ENCODE measurements around the gene SRGAP2B.
"Not testable (repeated sequence)": the region's sequence is repeated elsewhere in the genome, so short reads cannot be mapped to it uniquely, and the experiment has no call there.

The SRGAP2B gene

DNA sequence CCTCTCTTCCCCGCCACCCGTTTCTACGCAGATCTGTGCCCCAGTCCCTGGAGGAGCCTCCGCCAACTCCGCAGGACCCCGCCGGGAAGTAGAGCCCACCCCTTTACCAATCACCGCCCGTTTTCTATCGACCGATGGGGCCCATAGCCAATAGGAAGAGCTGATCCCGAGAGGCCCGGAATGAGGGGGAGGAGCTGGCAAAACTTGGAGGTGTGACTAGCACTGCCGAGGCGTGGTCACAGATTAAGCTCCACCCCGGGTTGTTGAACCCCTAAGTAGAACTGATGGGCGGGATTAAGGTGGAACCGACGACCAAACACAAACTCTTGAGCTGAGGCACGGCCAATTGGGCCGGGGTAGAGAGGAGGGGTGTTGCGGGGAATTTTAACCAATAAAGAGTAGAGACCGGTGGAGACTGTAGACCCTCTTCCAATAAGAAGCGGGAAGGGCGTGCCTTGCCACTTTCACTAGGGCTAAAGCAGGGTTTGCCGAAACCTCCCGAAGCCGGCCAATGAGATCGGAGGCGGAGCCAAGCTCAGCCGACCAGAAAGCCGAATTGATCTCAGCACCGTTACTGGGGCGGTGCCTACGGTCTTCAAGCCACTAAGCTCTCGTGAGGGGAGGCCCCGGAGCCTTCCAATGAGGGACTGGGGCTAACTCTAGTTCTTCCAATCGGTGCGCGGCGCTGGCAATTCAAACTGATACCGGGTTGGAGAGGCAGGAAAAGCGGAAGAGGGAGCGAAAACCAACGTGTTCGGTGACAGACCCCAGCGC lies at the start of gene SRGAP2B, which contains the start of gene FAM72D:
Gene SRGAP2B, minus strand, starts transcription at position 45 of the 774 bp plus-strand sequence. CDS start 2,427 bp downstream, outside the sequence.
Gene FAM72D, plus strand, starts transcription at position 691 of the 774 bp plus-strand sequence. CDS start 874 bp downstream, outside the sequence.
- DNase-seq: not testable (repeated sequence)

- DNase-seq: not testable (repeated sequence)
Measured at GRCh38 chr1:145144264-145144913, 49.3 kb upstream of the SRGAP2B start.

DNA sequence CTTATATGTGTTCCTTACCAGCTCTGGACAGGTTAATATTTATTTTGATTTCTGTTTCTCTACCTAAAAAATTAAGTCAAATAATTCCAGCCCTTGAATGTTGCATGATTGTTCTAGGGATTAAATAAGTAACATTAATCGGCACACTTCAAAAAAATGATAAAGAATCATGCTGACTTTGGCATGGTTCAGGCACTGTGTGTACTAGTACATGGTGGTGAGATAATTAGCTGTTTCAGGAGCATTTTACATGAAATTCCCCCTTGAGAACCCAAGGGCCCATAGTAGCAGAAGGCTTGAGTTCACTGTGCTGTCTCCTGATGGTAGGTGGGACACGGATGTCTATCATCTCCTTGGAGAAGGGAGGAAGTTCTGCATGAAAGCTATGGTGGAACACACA lies 45.4 kb upstream of the SRGAP2B start:
- DNase-seq: not testable (repeated sequence)

DNA sequence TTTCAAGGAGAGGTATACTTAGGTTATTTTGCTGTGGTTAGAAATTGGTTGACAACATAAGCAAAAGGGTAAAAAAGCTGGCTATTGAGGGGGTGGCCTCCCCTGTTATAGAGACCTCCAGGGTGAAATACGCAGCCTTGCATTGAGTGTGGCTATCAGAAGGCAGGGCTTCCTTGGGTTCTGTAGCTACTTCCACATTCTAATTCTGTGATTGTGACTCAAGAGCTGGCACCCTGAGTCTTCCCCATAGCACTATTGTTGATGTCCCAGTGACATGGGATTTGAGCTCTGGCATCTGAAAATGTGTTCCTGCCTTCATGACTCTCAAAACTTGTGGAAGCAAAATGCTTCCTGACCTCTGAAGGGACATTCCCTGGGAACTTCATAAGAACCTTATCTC lies 39.3 kb upstream of the SRGAP2B start:
- DNase-seq: not testable (repeated sequence)

GRCh38 chr1:145128697-145129469 lies 33.8 kb upstream of the SRGAP2B start:
- not testable (repeated sequence) for DNase-seq

DNA sequence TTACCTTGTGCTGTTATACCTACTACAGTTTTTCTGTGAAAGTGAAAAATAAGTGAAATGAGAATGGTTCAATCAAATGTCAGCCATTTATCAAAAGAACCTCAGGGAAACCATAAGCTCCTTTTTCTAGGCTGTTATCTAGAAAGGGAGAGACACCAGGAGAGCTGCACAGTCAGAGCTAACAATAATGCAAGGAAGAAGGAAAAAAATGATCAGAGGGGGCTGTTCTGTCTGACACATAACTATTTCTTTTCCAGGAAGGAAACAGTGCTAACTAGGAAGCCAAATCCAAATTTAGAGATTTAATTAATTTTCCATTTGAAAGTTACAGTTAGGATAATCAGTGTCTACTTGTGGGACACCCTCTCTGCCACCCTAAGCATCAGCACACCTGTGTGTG lies 32.0 kb upstream of the SRGAP2B start:
- DNase-seq: not testable (repeated sequence)

GRCh38 chr1:145125112-145125511 lies 30.0 kb upstream of the SRGAP2B start:
- DNase-seq: not testable (repeated sequence)

DNA sequence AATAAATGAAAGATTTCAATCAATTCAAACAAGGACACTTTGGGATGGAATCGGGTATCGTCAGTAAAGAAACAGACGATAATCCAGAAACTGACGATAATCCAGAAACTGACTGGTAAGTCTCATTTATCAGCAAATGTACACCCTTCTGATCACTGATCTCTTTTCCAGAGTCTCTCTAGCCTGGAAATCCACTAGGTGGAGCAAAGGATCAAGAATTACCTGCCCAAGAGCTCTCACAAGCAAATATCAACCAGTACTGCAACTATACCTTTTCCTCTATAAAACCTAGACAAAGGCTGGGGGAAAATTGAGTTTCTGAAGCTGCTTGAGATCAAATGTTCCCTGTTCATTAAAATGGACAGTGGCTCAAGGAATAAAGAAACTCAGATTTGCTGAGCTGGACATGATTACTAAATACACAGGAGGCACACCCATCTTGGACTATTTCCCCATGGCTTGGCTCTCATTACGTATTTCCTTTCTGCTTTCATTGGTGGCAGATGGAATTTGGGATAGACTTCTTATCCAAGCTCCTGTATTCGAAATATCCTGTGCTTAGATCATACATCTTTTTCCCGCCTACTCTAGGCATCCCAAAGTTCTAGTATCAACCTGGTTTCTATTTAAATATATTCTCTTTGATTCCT lies 29.0 kb upstream of the SRGAP2B start:
- DNase-seq: not testable (repeated sequence)

DNA sequence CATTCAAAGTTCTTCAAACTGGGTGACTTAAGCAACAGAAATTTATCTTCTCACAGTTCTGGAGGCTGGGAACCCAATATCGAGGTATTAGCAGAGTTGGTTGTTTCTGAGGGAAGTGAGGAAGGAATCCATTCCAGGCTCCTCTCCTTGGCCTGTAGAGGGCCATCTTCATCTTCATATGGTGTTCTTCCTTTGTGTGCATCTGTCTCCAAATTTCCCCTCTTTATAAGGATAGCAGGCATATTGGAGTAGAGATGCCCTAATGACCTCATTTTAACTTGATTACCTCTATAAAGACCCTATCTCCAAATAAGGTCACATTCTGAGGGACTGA lies 27.9 kb upstream of the SRGAP2B start:
- DNase-seq: not testable (repeated sequence)

GRCh38 chr1:145122344-145123061 lies 27.4 kb upstream of the SRGAP2B start:
- not testable (repeated sequence) for DNase-seq

- DNase-seq: not testable (repeated sequence)
Measured at GRCh38 chr1:145119842-145120241, 24.7 kb upstream of the SRGAP2B start.

- not testable (repeated sequence) for DNase-seq
Measured at GRCh38 chr1:145115587-145116493, 20.7 kb upstream of the SRGAP2B start.

- not testable (repeated sequence) for DNase-seq
Measured at GRCh38 chr1:145114560-145115057, 19.5 kb upstream of the SRGAP2B start.

GRCh38 chr1:145112703-145113102 lies 17.6 kb upstream of the SRGAP2B start:
- not testable (repeated sequence) for DNase-seq

DNA sequence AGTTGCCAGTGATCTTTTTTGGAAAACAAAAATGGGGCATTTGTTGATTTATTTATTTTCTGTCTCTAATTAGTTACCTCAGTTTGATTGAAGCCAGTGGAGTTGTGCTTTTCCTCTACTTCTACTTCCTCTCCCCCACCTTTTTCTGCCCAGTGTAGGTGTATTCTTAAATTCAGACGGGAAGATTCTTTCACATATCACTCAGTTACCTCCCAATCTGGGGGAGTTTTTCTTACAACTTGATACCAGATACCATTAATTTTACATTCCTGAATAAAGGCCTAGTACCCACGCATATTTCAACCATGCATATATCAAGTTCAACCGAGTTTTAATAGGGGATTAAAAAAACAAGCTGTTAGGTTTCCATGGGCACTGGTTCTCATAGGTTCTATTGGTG lies 16.5 kb upstream of the SRGAP2B start:
- not testable (repeated sequence) for DNase-seq

DNA sequence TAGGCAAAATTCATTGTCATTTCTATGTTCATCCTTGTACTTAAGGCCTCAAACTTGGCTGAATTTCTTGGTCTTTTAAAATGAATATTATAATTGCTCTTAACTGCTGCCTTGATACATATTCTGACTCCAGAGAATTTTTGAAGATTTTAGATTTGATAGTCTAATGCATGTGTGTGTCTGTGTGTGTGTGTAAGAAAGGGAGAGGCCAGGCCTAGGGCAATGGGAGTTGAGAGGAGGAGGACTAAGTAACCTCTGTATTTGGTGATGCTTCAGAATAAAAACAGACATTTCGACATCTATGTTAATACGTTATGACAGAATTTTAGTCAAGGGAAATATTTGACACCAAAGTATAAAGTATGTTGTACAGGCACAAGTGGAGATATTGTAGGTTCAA lies 8.2 kb upstream of the SRGAP2B start:
- DNase-seq: not testable (repeated sequence)

GRCh38 chr1:145101725-145102124 lies 6.6 kb upstream of the SRGAP2B start:
- not testable (repeated sequence) for DNase-seq

GRCh38 chr1:145094655-145095211 lies 395 bp downstream of the SRGAP2B start:
- DNase-seq: not testable (repeated sequence)

DNA sequence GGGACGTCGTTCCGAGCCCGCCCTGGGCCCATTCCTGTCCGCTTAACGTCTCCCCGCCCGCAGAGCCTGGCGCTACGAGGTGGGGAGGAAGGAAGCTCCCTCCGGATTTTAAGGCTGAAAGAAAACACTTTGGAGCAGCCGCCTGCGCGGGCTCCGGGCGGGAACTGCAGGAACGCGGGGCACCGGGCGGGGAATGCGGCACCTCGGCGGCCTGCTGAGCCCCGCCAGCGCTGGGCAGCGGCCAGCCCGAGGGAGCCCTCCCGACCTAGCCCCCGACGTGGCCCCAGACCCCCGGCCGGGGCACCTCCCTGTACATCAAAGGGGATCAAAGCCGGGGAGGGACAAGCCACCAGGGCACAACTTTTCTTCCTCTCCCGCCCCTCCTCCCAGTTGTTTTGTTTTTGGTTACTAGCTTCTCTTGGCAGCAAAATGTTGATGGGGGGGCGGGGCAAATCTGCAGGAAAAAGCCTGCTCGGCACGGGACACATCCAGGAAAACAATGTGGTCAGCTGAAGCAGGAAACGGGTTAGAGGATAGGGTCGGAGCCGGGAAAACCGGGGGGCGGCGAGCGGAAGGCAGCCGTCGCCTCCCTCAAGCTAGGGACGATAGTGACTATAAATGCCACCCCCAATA lies 1.5 kb downstream of the SRGAP2B start:
- not testable (repeated sequence) for DNase-seq

Data from erythroblast (primary cell).